ENCODE data around the gene PDGFA. TPM values are rescaled to one million over a fixed set of nuclear protein-coding genes. Genes with fewer than 3 reads are reported as not detected.
A peak's percentile ranks its signal among the peaks of the same experiment; 100 is the strongest.

Gene PDGFA
- total RNA-seq (10 to 100 TPM; 11.1 to 93.0 (median 55.9) TPM), polyA plus RNA-seq (10 to 100 TPM; 15.0 to 36.0 (median 25.3) TPM)
- long read RNA-seq, donor 1, partial matches to known transcripts: 0 of 3 reads
- long read RNA-seq, donor 1, other reads (novel, unspliced or antisense): 0 of 3 reads
- long read RNA-seq, donor 2, partial matches to known transcripts: 0 of 3 reads
- long read RNA-seq, donor 2, other reads (novel, unspliced or antisense): 0 of 3 reads
- long read RNA-seq, donor 3, partial matches to known transcripts: 0 of 5 reads
- long read RNA-seq, donor 3, other reads (novel, unspliced or antisense): 0 of 5 reads
- long read RNA-seq, donor 4: 0 reads
- long read RNA-seq, donor 5, transcript PDGFA-203 (6 exons, 2,305 nt): major isoform, 9 of 10 reads
- long read RNA-seq, donor 5, partial matches to known transcripts: 0 of 10 reads
- long read RNA-seq, donor 5, other reads (novel, unspliced or antisense): 0 of 10 reads
- long read RNA-seq, donor 6, partial matches to known transcripts: 0 of 5 reads
- long read RNA-seq, donor 6, other reads (novel, unspliced or antisense): 0 of 5 reads
- long read RNA-seq, donor 7, partial matches to known transcripts: 0 of 4 reads
- long read RNA-seq, donor 7, other reads (novel, unspliced or antisense): 0 of 4 reads
- long read RNA-seq, donor 8, partial matches to known transcripts: 0 of 5 reads
- long read RNA-seq, donor 8, other reads (novel, unspliced or antisense): 0 of 5 reads
- long read RNA-seq, donor 9, partial matches to known transcripts: 0 of 3 reads
- long read RNA-seq, donor 9, other reads (novel, unspliced or antisense): 0 of 3 reads
- long read RNA-seq, donor 10, partial matches to known transcripts: 0 of 4 reads
- long read RNA-seq, donor 10, other reads (novel, unspliced or antisense): 0 of 4 reads

DNA sequence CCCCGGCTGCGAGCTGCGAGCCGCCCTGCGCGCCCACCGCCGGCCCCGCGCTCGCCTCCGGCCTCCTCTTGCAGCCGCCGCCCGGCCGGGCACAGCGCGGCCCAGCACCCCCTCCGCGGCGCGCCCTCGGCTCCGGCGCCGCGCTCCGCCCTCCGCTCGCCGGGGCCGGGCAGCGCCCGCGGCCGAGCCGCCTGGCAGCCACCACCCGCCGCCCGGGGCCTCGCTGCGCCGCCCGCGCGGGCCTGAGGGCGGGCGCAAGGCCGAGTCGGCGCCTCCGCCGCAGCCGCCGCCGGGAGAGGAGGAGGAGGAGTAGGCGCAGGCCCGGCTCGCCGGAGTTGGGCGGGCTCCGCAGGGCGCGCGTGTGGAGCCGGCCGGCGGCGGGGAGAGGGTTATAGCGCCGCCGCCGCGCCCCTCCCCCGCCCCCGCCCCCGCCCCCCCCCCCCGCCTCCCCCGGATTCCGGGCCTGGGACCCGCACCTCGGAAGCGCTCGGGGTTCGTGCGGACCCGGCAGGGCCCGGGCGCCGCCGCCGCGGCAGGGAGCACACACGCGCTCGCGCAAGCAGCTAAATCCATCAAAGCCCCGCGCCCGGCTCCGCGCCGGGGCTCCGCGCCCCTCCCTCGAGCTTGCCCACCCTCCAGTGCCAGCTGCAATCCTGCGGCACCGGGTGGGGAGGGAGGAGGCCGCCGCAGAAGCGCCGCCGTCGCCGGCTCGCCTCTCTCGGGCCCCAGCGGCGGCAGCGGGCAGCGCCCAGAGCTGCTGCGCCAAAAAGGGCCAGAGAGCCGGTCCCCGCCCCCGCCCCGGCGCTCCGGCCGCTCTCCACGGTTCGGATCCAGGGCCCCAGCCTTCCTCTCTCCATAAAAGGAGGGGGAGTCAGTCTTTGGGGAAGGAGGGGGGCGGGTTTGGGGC is at the start of gene PDGFA:
Gene PDGFA, minus strand, starts transcription at position 363 of the 907 bp plus-strand sequence. CDS start 845 bp downstream, outside the sequence.
- intact Hi-C loops (cut with DNase I; ENCODE audit: low total_unique reads): loop anchor here (10.0 kb wide), 1 partner anchor 185 kb away; no protein-coding TSS in a partner anchor
- Histone ChIP-seq H3K9me3 (no peaks in the 10 kb centered on the region), H3K27me3 (peaks cover 5 to 88% (median 47%) of the 10 kb centered on the region in 3 donors), H3K4me1 (peaks cover 56 to 77% (median 71%) of the 10 kb centered on the region in 4 donors), H3K4me3 (peak within 1 kb of the TSS; percentile 67 to 85 (median 76)), H3K27ac (peak within 1 kb of the TSS; percentile 92 to 95 (median 94)), H3K36me3 (no peaks in the 10 kb centered on the region)
- WGBS, 5 donors: 0 to 1% (median 1%) methylated on average over 50 to 117 of the region's 132 CpGs; no CpG with 5 or more reads in 1 of the 5 donors
- DNase-seq: peak; percentile 68 to 89
- TF ChIP-seq POLR2AphosphoS5 (IDR thresholded peaks at IDR 0.05) (peak in 2 of 3 donors; percentile 61 to 70), POLR2A (IDR thresholded peaks at IDR 0.05) (no peak), EP300 (IDR thresholded peaks at IDR 0.05) (no peak), CTCF (IDR thresholded peaks at IDR 0.05) (peak in 4 of 7 experiments; percentile 21 to 54 (median 28))

DNA sequence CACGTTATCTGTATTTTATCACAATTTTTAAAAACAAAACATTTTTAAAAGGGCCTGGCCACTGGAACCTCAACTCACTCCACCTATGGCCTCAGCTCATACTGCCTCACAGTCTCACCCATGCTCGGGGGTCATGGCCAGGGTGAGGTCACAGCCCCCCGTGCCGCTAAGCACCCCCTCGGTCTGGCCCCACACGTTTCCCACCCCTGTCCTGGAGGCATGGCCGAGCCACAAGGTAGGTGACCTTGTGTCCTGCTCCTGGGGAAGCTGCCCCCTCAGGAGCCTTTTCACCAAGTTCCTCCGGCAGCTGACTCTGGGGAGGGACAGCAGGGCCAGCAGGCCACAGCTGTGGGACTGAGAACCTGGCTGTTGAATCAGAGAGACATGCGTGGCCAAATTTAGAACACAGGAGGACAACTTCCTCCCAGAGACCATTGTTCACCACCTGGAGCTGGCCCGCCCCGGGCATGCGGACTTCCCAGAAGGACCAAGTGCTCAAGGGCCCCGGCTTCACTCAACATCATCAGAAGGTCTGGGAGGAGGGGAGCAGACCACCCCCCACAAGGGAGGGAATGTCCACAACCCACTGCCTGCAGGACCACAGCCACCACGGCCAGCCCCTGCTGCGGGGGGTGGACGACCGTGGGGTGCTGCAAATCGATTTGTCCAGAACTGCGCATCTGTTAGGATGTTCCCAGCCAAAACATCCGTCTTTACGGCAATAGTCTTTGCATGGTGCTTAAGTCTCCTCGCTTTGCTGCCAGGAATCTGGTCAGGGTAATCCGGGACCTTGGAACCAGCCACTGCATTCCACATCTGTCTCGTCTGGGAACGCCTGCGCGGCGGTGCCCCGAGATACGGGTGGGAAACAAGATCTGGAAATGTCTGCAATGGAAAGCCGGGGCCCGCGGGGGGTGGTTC is 48.6 kb upstream of the PDGFA start:
- TF ChIP-seq POLR2A (IDR thresholded peaks at IDR 0.05) (no peak), EP300 (IDR thresholded peaks at IDR 0.05) (no peak), CTCF (IDR thresholded peaks at IDR 0.05) (no peak), POLR2AphosphoS5 (IDR thresholded peaks at IDR 0.05) (no peak)
- Histone ChIP-seq H3K4me1 (peaks cover 0 to 14% (median 4%) of the 10 kb centered on the region in 4 donors), H3K36me3 (no peaks in the 10 kb centered on the region), H3K27ac (peak overlapping the region in 1 of 5 donors; percentile 14), H3K9me3 (no peaks in the 10 kb centered on the region), H3K4me3 (no peak overlapping the region), H3K27me3 (no peaks in the 10 kb centered on the region)
- DNase-seq: peak in 1 of 2 donors; percentile 75
- 70 to 78% (median 76%) methylated on average over 27 to 33 of the region's 33 CpGs for WGBS, 5 donors
- intact Hi-C loops (cut with DNase I; ENCODE audit: low total_unique reads): no loop called here

GRCh38 chr7:567305-567883 is 47.7 kb upstream of the PDGFA start:
- Histone ChIP-seq H3K9me3 (no peaks in the 10 kb centered on the region), H3K27ac (no peak overlapping the region), H3K4me3 (no peak overlapping the region), H3K36me3 (no peaks in the 10 kb centered on the region), H3K27me3 (no peaks in the 10 kb centered on the region), H3K4me1 (peaks cover 0 to 14% (median 4%) of the 10 kb centered on the region in 4 donors)
- 97 to 100% (median 97%) methylated on average over 2 of the region's 3 CpGs for WGBS, 5 donors
- TF ChIP-seq POLR2AphosphoS5 (IDR thresholded peaks at IDR 0.05) (no peak), EP300 (IDR thresholded peaks at IDR 0.05) (no peak), CTCF (IDR thresholded peaks at IDR 0.05) (no peak), POLR2A (IDR thresholded peaks at IDR 0.05) (no peak)
- DNase-seq: no peak
- intact Hi-C loops (cut with DNase I; ENCODE audit: low total_unique reads): no loop called here
